Tibial nerve (tissue), 4 donors: ENCODE results near the gene NELL2. TPM values are rescaled to one million over a fixed set of nuclear protein-coding genes. Genes with fewer than 3 reads are reported as not detected.

ENCODE experiments used
- DNase-seq, 2 donors: peaks; one replicate each; pipeline ENCODE4 v3.0.0-alpha.2; 2019; ENCODE audit warnings: low spot score in 2 of 2
- H3K27ac ChIP-seq, 4 donors: fragments of 200-600 bp; sonication (generic) in 3 of 4; one replicate each; pipeline ENCODE4 v1.5.1; 2017 to 2019; ENCODE audit warnings: mild to moderate bottlenecking in 1 of 4
- H3K27me3 ChIP-seq, 2 donors: fragments of 200-600 bp; sonication (generic) in 1 of 2; one replicate each; pipeline versions ENCODE4 v1.5.1 to v1.6.0; 2017 to 2019
- H3K36me3 ChIP-seq, 3 donors: fragments of 200-600 bp; sonication (generic); one replicate each; pipeline ENCODE4 v1.5.1; 2018 to 2019
- H3K4me1 ChIP-seq, 4 donors: fragments of 200-600 bp; sonication (generic) in 3 of 4; one replicate each; pipeline ENCODE4 v1.5.1; 2017 to 2019
- H3K4me3 ChIP-seq, 4 donors: fragments of 200-600 bp; sonication (generic) in 3 of 4; one replicate each; pipeline ENCODE4 v1.5.1; 2017 to 2019; ENCODE audit warnings: mild to moderate bottlenecking in 1 of 4, moderate library complexity in 1 of 4
- H3K9me3 ChIP-seq, 4 donors: fragments of 200-600 bp; sonication (generic) in 3 of 4; one replicate each; pipeline ENCODE4 v1.5.1; 2017 to 2019
- EP300 ChIP-seq, 2 donors: sonication (generic); formaldehyde crosslinking; IDR thresholded peaks; one replicate each; pipeline ENCODE4 v1.6.1; 2017; ENCODE audit warnings: antibody characterized with exemption in 2 of 2, mild to moderate bottlenecking in 1 of 2
- POLR2A ChIP-seq, 2 donors: fragments of 450-650 bp; IDR thresholded peaks; one replicate each; pipeline ENCODE4 v1.6.1; 2017; ENCODE audit warnings: antibody characterized with exemption in 2 of 2, mild to moderate bottlenecking in 2 of 2, moderate library complexity in 2 of 2
- WGBS, 2 donors: methylation state at CpG; one replicate each; pipeline ENCODE4 v1.1.5; 2018; 5-methylcytosine and 5-hydroxymethylcytosine counted together
- total RNA-seq, 4 donors: library from RNA; depleted of rRNA; stranded (reverse); fragments of >200 nt; gene quantifications; one replicate each; pipeline ENCODE4 v1.1.0, GENCODE V29; 2016
- TF ChIP-seq, protein P1 (sequence below), 5 experiments: fragments of 200-600 bp in 3 of 5; fragments of 450-650 bp in 2 of 5; sonication (generic) in 3 of 5; IDR thresholded peaks; one replicate each; pipeline ENCODE4 v1.5.1; 2016 to 2019; ENCODE audit warnings: antibody characterized with exemption in 5 of 5, mild to moderate bottlenecking in 3 of 5, moderate library complexity in 2 of 5

Gene NELL2
- total RNA-seq, 4 donors from 2014 or later, result 0.22 to 0.90 (median 0.63) TPM; not detected in 1

DNA sequence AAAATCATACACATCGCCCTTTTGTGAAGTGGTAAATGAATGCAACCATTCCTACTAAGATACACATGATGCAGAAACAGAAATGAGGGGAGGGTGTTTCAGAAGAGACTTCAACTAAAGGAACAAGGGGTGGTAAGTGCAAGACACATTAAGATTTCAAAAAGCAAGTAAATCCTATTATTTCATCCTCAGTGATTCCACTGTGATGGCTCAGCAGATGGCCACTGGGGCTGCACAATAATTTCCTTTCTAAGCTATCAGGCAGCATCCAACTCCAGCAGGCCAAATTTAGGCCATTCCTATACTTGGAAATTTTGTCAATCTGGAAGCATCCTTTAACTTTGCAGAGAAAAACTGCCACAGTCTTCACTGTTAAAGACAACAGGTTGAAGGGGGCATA lies 272.4 kb downstream of the NELL2 start:
- no peaks in the 10 kb centered on the region for H3K4me1 ChIP-seq
- 85 to 96% methylated on average over 1 of the region's 1 CpG for WGBS, 2 donors
- DNase-seq, result no peak
- H3K4me3 ChIP-seq, result no peak overlapping the region
- no peaks in the 10 kb centered on the region for H3K9me3 ChIP-seq
- TF ChIP-seq, protein P1, sequence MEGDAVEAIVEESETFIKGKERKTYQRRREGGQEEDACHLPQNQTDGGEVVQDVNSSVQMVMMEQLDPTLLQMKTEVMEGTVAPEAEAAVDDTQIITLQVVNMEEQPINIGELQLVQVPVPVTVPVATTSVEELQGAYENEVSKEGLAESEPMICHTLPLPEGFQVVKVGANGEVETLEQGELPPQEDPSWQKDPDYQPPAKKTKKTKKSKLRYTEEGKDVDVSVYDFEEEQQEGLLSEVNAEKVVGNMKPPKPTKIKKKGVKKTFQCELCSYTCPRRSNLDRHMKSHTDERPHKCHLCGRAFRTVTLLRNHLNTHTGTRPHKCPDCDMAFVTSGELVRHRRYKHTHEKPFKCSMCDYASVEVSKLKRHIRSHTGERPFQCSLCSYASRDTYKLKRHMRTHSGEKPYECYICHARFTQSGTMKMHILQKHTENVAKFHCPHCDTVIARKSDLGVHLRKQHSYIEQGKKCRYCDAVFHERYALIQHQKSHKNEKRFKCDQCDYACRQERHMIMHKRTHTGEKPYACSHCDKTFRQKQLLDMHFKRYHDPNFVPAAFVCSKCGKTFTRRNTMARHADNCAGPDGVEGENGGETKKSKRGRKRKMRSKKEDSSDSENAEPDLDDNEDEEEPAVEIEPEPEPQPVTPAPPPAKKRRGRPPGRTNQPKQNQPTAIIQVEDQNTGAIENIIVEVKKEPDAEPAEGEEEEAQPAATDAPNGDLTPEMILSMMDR (IDR thresholded peaks at IDR 0.05), result no peak
- TF ChIP-seq EP300 (IDR thresholded peaks at IDR 0.05) (no peak), POLR2A (IDR thresholded peaks at IDR 0.05) (no peak)
- H3K27ac ChIP-seq, result no peak overlapping the region
- H3K36me3 ChIP-seq, result no peaks in the 10 kb centered on the region
- no peaks in the 10 kb centered on the region for H3K27me3 ChIP-seq

DNA sequence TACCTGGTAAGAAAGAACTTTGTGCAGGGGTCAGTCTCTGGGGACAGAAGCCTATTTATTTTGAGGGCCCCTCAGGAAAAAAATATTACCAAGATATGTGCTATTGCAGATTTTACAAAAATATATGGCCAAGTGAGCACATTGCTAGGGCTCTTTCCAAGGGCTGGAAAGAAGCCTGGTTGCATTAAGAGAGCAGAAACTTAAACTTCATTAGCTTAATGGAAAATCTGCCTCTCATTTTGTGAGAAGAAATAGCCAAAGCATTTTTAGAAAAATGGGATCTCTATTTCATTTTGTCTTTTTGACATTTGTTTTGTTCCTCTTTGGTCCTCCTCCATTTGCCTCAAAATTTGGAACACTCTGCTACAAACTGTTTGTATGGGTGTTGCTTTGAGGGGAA lies 283.5 kb downstream of the NELL2 start:
- Histone ChIP-seq H3K4me1 (no peaks in the 10 kb centered on the region), H3K4me3 (no peak overlapping the region), H3K27me3 (no peaks in the 10 kb centered on the region), H3K36me3 (no peaks in the 10 kb centered on the region), H3K27ac (no peak overlapping the region), H3K9me3 (no peaks in the 10 kb centered on the region)
- TF ChIP-seq, protein P1 (IDR thresholded peaks at IDR 0.05), result no peak
- TF ChIP-seq POLR2A (IDR thresholded peaks at IDR 0.05), result no peak
- no peak for TF ChIP-seq EP300 (IDR thresholded peaks at IDR 0.05)
- DNase-seq, result no peak

DNA sequence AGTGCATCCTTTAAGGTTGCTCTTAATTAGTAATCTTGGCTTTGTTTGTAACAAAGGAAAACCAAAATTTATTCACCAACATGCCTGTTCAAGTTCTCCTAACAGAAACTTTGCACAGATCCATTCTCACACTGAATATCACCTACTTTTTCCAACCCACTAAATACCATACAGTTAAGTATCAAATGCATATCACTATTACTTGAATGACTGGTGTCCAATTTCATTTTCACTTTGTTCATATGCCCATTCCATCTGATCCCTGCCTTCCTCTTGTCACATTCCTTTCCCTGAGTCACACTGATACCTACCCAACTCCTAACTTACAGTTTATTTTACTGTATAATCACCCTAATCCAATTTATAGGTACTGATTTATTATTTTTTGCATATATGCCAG lies 286.4 kb downstream of the NELL2 start:
- DNase-seq, result no peak
- no peaks in the 10 kb centered on the region for H3K36me3 ChIP-seq
- TF ChIP-seq POLR2A (IDR thresholded peaks at IDR 0.05), result no peak
- no peak for TF ChIP-seq EP300 (IDR thresholded peaks at IDR 0.05)
- TF ChIP-seq, protein P1 (IDR thresholded peaks at IDR 0.05), result no peak
- H3K9me3 ChIP-seq, result no peaks in the 10 kb centered on the region
- no peak overlapping the region for H3K27ac ChIP-seq
- no peaks in the 10 kb centered on the region for H3K4me1 ChIP-seq
- no peak overlapping the region for H3K4me3 ChIP-seq
- H3K27me3 ChIP-seq, result no peaks in the 10 kb centered on the region

DNA sequence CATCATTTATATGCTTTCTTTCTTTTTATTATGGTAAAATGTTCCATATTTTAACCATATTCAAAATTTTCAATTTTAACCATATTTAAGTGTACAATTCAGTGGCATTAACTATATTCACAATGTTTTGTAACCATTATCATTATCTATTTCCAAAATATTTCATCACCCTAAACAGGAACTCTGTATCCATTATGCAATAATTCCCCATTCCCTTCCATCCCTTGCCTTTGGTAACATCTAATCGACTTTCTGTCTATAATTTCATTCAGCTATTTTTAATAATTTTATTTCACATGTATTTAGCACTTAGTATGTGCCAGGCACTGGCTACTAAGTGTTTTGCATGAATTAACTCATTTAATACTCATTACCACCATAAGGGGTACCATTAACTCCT lies 287.5 kb downstream of the NELL2 start:
- TF ChIP-seq, protein P1 (IDR thresholded peaks at IDR 0.05), result no peak
- TF ChIP-seq POLR2A (IDR thresholded peaks at IDR 0.05) (no peak), EP300 (IDR thresholded peaks at IDR 0.05) (no peak)

DNA sequence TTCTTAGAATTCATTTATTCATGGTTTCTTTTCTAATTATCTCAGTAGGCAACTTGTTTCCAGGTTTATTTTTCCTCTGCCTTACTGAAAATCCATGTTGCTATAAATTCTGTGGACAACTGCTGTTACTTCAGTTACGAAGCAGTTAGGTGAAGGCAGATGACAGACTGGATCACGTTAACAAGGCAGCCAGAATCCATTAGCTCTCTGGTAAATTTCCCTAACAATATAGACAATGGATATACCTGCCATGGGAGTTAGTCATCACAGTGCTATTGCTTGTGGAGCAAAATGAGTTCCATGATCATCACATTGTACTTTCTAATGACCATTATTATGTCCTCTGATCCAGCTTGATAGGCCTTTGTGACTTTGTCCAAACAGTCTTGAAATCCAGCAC lies 291.5 kb downstream of the NELL2 start:
- WGBS, 2 donors, result 59 to 70% methylated on average over 2 of the region's 2 CpGs
- Histone ChIP-seq H3K9me3 (no peaks in the 10 kb centered on the region), H3K27me3 (no peaks in the 10 kb centered on the region), H3K4me1 (no peaks in the 10 kb centered on the region), H3K4me3 (no peak overlapping the region), H3K27ac (no peak overlapping the region), H3K36me3 (no peaks in the 10 kb centered on the region)
- no peak for DNase-seq
- no peak for TF ChIP-seq EP300 (IDR thresholded peaks at IDR 0.05)
- no peak for TF ChIP-seq POLR2A (IDR thresholded peaks at IDR 0.05)
- TF ChIP-seq, protein P1 (IDR thresholded peaks at IDR 0.05), result no peak

More for the DNA sequence above, 287.5 kb downstream of the NELL2 start:
- no peaks in the 10 kb centered on the region for H3K36me3 ChIP-seq
- DNase-seq, result no peak
- no peaks in the 10 kb centered on the region for H3K9me3 ChIP-seq
- H3K4me3 ChIP-seq, result no peak overlapping the region
- no peaks in the 10 kb centered on the region for H3K4me1 ChIP-seq
- H3K27ac ChIP-seq, result no peak overlapping the region
- WGBS, 2 donors, result 95% methylated on average over 1 of the region's 1 CpG
- H3K27me3 ChIP-seq, result no peaks in the 10 kb centered on the region
